Measurements from ENCODE around the gene RTTN.

RTTN gene

DNA sequence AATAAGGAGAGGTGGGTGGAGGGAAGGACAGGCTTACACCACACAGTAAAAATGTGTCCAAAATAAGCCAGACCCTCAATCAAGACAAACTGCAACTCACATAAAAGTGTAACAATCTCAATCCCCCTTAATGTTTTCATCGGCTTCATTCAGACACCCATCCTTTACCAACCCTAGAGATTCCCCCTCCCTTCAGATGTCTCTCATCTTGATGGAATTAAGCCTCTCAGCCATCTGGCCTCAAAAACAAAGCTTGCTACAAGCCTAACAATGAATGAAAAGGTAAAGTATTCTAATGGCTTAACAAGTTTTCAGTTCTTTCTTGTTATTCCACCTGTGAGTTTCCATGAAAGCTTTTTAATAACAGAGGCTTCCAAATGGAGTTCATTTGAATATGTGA, 5.2 kb downstream of the RTTN start:
- DNase-seq: no peak

DNA sequence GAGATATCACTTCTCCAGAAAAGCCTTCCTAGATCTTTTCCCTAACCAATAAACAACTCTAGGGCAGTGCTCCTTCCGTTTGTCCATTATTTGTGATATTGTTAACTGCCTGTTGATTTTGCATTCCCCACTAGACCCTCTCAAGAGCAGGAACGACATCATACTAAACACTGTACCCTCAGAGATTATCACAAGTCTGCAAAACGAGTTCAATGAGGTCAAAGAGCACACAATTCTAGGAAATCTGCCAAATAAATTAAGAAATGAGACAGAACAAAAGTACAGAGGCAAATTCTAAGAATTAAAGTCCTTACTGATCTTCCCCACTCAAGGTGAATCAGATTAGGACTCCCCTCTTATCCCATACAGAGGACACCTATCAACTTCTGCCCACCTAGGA, 7.6 kb downstream of the RTTN start:
- no peak for DNase-seq

DNA sequence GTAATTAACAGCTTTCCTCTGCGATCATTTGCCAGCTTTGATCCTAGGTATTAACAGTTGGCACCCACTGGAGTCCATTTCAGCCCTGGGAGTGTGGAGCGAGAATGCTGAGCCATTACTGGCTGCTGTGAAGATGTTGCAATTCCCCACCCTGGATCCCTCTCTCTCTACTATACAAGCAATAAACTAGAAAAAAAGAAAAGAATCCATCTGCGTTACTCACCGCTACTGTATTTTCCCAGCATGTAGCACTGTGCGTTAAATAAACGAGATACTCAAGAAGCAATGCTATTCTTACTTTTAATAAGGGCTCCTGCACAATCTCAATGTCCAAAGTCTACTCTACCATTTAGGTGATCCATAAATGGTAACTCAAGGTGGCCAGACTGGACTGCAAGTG, 8.5 kb downstream of the RTTN start:
- no peak for DNase-seq

DNA sequence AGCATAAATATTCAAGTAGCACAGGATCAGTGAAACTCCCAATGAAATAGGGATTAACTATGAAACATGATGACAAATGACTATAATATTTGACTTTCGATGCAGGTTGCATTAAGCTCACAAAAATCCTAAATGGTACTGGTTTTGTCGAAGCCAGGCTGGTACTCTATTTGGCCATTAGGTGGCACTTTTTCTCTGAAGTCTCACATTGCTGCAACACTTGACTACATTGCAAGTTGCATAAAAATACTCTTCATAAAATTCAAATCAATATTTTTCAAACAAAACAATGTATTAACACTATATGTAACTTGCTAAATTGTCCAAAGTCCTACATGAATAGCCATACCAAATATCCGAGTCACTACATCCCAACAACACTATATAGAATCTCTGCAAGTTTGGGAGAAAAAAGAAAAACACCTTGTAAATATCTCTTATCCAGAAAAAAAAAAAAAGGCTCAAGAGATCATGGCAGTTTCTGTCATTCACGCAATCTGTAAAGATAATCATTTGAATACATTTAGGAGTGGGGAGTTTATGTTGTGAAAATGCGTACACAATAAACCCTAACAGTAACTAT, 9.5 kb downstream of the RTTN start:
- no peak for DNase-seq

DNA sequence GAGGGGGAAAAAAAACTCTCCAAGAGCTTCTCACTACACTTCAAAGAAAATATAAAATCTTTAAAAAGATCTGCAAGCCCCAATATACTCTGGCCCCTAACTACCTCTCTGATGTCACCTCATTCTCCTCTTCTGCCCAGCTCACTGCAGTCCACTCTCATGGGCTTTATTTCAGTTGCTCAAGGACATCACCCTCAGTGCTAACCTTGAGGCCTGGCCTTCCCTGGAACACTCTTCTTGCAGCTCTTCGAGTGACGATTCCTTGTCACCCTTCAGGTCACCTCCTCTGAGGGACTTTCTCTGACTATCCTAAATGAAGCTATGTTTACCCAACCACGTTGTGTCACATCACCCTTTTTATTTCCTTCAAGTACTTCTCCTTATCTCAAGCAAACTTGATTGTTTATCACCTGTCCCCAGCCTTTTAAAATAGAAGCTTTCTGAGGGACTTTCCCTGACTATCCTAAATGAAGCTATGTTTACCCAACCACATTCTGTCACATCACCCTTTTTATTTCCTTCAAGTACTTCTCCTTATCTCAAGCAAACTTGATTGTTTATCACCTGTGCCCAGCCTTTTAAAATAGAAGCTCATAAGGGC, 10.4 kb downstream of the RTTN start:
- no peak for DNase-seq

DNA sequence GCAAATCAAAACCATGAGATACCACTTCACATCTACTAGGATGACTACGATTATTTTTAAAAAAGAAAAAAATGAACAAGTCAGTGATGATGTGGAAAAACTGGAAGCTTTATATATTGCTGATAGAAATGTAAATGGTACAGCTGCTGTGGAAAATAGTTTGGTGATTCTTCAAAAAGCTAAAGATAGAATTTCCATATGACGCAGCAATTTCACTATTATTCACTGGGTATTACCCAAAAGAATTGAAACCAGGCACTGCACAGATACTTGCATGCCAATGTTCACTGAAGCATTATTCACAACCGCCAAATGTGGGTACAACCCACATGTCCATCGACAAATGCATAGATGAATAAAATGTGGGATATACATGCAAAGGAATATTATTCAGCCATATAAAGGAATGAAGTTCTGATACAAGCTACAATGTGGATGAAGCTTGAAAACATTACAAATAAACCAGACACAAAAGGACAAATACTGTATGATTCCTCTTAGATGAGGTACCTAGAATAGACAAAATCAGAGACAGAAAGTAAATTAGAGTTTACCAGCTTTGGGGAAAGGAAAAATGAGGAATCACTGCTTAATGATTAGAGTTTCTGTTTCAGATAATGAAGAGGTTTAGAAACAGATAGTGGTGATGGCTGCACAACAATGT, 11.1 kb downstream of the RTTN start:
- DNase-seq: no peak

DNA sequence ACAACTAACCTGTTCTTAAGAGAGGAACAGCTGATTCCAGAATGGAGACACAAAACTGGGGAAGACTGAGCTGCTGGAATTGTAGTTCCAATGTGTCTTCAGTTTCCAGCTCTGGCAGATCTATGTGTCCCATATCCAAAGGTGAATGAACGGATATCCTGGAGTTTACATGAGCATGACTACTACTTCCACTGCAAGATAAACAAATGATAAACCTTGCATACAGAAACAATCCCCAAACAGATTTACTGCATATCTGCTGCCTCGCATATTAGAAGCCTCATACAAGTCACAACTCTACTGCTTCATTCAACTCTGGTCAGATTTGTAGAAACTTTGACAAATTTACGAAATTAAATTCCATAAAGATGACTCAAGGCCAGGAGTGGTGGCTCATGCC, 15.0 kb downstream of the RTTN start:
- no peak for DNase-seq

DNA sequence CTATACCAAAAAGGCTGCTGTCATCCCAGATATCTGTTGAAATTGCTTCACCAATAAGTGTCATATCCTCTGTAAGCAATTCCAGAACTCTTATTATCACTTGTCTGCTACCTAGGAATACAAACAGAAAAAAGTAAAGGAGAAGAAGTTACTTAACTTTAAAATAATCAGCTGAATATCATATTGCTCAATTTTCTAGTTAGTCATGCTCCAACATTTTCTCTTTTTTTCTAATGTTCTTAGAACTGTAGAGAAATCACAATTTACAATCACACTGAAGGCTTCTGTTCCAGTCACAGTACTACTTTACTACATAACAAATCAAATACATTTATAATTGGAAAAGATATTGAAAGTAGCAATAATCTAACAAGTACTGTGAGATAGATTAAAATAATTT, 17.4 kb downstream of the RTTN start:
- no peak for DNase-seq

DNA sequence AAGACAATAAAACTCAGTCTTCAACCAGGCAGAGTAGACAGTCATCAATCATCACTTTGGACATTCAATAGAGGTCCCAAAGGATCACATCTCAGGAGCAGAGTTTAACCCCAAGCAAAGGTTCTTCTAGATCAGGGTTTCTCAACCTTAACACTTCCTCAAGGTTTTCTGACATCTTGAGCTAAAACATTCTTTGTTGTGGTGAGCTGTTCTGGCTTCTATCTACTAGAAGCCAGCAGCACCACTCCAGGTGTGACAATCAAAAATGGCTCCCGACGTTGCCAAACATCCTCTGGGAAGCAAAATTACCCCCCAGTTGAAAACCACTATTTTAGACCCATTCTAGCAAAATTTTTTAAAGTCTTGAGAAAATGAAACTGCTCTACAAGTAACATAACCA, 22.0 kb downstream of the RTTN start:
- no peak for DNase-seq

DNA sequence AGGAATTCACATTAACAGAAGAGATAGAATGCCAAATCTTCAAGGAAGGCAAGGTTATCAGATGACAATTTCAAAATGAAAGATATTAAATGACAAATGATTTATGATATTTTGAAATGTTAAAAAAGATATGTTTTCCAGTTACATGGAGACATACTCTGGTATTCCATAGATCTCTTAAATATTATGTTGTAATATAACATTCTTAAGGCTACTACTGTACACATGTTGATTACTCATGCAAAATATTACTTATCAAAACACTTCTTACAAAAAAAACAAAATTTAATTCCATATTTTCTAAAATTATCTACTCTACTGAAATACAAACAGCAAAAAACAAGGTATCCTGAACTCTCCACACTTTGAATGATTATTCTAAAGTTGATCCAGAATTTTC, 22.9 kb downstream of the RTTN start:
- no peak for DNase-seq

DNA sequence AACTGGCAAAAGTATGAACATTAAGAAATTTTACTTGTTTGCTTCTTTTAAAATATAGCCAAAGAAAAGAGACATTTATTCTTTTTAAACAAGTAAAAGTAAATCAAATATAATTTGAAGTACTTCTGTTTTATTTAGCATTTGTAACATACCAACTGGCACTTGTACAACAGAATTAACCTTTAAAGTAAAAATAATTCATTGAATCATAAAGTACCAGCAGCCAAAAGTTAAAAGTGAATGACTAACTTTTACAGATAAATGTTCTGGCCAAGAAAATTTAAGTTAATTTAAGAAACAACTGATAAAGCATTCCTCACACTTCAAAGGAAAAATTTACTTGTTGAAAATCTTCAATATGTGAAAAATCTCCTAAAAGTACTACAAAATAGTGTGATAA, 23.8 kb downstream of the RTTN start:
- DNase-seq: no peak

DNA sequence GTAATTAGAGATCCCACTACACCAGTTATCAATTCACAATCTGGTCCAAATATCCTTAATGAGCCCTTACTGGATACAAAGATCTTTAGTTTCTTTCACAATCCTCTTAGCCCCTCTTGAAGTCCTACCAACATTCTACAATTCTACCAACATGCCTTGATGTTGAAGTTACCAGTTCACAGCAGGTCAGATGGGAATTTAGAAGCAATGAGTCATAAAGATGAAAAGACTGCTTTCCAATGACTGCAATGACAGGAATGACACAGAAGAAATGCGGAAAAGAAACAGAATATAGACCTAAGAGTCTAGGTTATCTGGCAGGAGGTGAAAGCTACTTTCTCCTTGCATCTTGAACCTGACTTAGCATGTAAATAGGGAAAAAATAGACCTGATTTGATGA, 24.5 kb downstream of the RTTN start:
- no peak for DNase-seq

DNA sequence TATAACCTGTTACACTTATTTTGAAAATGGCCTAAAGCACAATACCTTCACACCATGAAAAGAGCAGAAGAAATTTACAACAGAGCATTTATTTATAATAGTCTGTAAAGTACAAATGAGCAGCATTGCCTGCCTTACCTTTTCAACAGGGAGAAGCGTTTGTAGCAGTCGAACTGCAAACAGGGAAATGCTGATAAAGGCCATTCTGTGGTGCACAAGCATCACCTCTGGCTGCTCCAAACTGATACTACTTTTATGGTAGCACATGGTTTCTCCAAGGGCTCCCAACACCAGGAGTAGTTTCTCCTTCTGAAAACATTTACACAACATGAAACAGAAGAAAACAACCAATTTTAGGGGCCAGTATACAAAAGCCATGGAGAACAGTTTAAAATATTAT, 28.9 kb downstream of the RTTN start:
- DNase-seq: no peak

DNA sequence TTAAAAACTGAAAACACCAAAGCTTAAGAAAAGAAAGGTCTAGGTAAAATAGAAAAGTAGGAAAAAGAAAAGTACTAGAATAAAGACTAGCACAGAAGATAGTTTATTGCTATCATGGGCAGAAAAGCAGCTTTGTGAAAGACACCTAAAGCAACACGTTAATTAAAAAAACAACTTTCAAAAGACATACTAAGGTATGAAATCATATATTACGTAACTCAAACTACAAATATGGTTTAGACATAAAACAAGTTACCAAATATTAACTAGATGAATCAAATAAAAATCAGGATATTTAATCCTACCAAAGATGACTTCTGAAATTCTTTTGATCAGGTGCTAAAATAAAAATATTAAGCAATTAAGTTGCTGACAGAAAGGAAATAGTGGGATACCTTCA, 30.3 kb downstream of the RTTN start:
- no peak for DNase-seq

DNA sequence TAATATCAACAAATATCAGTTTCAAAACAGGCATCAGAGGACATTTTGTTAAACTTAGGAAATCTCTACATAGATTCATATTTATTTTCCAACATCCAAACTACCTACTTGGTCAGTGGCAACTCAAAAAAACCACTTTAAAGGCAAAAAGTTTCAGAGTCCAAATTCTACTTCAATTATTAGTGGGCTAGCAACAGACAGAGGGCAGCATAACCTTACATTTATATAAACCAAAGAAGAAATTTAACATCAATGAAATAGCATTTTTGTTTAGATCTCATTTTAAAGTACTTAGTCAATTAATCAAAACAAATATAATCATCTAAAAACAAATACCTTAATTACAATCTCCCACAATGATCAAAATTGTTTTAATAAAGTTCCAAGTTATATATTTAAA, 33.3 kb downstream of the RTTN start:
- no peak for DNase-seq

DNA sequence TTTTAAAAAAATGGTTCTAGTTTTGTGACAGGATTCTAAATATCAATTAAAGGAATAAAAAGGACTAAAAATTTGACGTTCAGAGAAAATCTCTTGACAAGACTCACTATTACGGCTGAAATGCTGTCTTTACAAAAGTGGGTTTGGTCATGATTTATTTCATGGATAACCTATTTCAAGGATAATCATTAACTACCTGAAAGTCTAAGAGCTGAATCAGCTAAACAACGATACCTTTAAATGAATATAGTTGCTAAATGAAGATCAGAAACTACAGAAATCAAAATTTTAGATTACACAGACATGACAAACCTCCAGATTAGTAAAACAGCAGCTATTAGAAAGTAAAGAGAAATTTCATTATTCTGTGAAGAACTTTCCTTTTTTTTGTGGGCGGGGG, 35.7 kb downstream of the RTTN start:
- no peak for DNase-seq

DNA sequence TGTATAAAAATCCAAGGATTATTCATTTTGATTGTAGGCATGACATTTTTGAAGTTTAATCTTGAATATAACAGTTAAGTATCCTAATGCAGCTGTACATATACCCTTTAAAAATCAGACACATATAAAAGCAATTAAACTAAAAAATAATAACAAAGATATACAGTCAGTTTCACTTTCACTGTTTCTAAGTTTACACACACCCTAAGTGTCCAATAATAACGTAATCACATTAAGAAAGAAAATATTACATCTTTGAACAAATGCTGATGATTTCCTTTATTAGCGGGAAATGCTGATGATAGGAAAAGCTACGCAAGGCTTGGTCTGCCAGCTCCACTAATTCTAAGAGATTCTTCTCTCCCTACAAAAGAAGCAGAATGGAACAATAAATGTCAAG, 38.8 kb downstream of the RTTN start:
- no peak for DNase-seq

DNA sequence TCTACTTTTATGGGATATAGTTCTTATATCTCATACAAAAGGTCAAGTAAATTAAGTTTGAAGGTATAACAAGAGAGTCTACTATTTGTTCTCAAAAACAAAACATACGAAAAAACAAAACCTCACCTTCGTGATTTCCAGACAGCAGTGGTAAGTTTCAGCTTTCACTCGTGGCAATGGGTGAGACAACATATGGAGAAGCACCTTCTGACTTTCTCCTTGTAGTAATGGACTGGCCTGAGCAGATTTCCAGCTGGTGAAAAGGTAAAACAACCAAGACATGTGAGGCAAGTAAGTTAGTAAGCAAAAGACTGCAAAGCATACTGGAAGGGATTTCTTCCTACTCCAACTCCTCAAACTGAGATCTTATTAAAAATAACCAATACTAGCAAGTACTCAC, 39.6 kb downstream of the RTTN start:
- DNase-seq: no peak

DNA sequence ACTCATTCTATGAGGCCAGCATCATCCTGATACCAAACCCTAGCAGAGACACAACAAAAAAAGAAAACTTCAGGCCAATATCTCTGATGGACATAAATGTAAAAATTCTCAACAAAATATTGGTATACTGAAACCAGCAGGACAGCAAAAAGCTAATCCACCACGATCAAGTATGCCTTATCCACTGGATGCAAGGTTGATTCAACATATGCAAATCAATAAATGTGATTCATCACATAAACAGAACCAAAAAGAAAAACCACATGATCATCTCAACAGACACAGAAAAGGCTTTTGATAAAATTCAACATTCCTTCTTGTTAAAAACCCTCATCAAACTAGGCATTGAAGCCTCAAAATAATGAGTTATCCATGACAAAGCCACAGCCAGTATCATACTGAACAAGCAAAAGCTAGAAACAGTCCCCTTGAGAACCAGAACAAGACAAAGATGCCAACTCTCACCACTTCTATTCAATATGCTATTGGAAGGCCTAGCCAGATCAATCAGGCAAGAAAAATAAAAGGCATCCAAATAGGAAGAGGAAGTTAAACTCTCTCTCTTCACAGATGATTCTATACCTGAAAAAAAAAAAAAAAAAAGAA, 45.3 kb downstream of the RTTN start:
- no peak for DNase-seq

DNA sequence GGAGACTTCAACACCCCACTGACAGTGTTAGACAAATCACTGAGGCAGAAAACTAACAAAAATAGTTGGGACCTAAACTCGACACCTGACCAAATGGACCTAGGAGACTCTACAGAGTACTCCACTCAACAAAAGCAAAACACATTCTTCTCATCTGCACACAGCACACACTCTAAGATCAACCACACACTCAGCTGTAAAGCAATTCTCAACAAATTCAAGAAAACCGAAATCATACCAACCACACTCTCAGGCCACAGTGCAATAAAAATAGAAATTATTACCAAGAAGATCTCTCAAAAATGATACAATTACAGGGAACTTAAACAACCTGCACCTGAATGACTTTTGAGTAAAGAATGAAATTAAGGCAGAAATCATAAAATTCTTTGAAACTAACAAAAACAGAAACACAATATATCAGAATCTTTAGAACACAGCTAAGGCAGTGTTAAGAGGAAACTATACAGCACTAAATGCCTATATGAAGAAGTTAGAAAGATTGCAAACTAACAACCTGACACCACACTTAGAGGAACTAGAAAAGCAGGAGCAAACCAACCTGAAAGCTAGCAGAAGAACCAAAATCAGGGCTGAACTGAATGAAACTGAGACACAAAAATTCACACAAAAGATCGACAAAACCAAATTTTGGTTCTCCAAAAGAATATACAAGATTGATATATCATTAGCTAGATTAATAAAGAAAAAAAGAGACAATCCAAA, 46.3 kb downstream of the RTTN start:
- DNase-seq: no peak

DNA sequence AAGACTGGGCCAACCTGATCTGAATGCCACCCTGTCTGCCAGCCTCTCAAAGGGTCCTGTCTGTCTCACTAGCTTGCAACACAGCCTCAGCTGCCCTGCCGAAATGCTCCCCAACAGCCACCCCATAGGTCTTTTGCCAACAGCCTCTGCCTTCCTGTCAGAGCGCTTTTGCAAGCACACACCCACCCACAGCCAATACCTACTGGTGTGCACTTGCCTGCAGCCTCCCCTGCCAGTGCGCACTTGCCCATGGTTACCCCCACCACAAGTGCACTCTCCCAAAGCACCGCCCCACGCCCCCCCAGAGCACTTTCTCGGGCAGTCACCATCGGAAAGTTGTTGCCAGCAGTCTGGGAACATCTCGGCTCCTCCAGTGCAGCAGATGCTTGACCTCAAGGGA, 48.6 kb downstream of the RTTN start:
- no peak for DNase-seq

DNA sequence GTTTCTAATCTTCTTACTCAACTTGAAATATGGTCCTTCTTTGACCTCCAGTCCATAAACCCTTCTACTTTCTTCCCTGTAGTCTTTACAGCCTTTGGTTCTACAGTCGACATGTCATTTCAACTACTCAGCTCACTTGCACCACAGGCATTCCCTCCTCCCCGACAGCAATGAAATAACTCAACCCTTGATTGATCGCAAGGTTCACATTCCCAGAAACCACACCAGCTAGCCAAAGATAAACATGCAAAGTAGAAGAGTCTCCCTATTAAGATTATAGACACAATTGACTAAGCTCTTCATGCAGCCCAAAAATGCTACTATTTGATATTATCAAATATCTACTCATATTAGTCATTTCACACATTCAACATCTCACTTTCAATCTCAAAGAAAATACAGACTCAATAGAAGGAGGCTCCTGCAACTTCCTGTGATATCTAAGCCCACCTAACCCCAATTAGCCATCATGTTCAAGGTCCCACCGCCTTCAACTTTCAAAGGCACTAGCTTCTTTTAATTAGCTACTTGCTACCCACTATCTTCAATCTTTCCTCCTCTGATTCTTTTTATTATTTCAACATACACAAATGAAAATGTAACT, 50.8 kb downstream of the RTTN start:
- DNase-seq: no peak

DNA sequence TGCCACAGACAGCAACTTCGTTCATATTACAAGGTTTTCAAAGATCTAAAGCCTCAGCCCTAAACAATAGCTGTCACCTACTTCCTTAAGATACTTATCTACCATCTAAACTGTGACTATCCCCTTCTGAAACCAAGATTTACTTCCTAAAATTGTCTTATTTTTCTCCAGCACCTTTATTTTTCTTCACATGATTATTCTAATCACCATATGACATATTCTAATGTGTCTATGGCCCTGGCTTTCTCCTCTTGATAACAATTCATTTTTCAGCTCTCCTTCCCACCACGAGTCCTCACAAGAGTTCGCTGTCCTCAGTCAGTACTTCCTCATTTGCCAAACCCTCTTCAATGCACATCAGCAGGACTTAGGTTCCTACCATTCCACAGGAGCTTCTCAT, 53.9 kb downstream of the RTTN start:
- DNase-seq: no peak

All from NCI-H187 treated with DMSO at 0.1 percent for 48 hours (cell line).